Measurements from ENCODE around the gene SRD5A3. TPM values are rescaled to one million over a fixed set of nuclear protein-coding genes. Genes with fewer than 3 reads are reported as not detected.

The SRD5A3 gene
- polyA plus RNA-seq, 10 donors: 12.7 to 17.1 (median 14.8) TPM

- no peak for DNase-seq
Measured at GRCh38 chr4:55369968-55370367, 23.9 kb downstream of the SRD5A3 start.

GRCh38 chr4:55372259-55372658 is 26.2 kb downstream of the SRD5A3 start:
- DNase-seq: no peak

GRCh38 chr4:55373461-55373860 is 27.4 kb downstream of the SRD5A3 start:
- no peak for DNase-seq

- no peak for DNase-seq
Measured at GRCh38 chr4:55376698-55377097, 30.7 kb downstream of the SRD5A3 start.

GRCh38 chr4:55378617-55379467 is 32.8 kb downstream of the SRD5A3 start:
- no peak for DNase-seq

GRCh38 chr4:55380576-55380975 is 34.5 kb downstream of the SRD5A3 start:
- DNase-seq: no peak

- DNase-seq: no peak
Measured at GRCh38 chr4:55381502-55381901, 35.5 kb downstream of the SRD5A3 start.

- DNase-seq: no peak
Measured at GRCh38 chr4:55382488-55383003, 36.5 kb downstream of the SRD5A3 start.

- DNase-seq: no peak
Measured at GRCh38 chr4:55385201-55385649, 39.2 kb downstream of the SRD5A3 start.

- DNase-seq: no peak
Measured at GRCh38 chr4:55386073-55386472, 40.0 kb downstream of the SRD5A3 start.

GRCh38 chr4:55386840-55387239 is 40.8 kb downstream of the SRD5A3 start:
- no peak for DNase-seq

- no peak for DNase-seq
Measured at GRCh38 chr4:55393461-55394320, 47.6 kb downstream of the SRD5A3 start.

- DNase-seq: no peak
Measured at GRCh38 chr4:55395218-55395528, 49.1 kb downstream of the SRD5A3 start.

- DNase-seq: peak; percentile 85 to 97 (median 91)
Measured at GRCh38 chr4:55395529-55396307, 49.7 kb downstream of the SRD5A3 start, which contains the start of gene TMEM165. Gene TMEM165 (plus strand): TSS chr4:55395957. CDS start chr4:55396190, 233 bp downstream.

- peak; percentile 41 to 90 (median 71) for DNase-seq
Measured at GRCh38 chr4:55396308-55397125, 50.5 kb downstream of the SRD5A3 start.

GRCh38 chr4:55397126-55397436 is 51.0 kb downstream of the SRD5A3 start:
- peak in 2 of 3 donors; percentile 14 to 34 for DNase-seq

- peak in 2 of 3 donors; percentile 14 to 50 for DNase-seq
Measured at GRCh38 chr4:55397520-55398321, 51.7 kb downstream of the SRD5A3 start.

- no peak for DNase-seq
Measured at GRCh38 chr4:55398461-55398860, 52.4 kb downstream of the SRD5A3 start.

- no peak for DNase-seq
Measured at GRCh38 chr4:55398966-55399365, 52.9 kb downstream of the SRD5A3 start.

- DNase-seq: no peak
Measured at GRCh38 chr4:55399581-55399980, 53.5 kb downstream of the SRD5A3 start.

All from muscle of back (tissue), 11 donors.